Breast epithelium (tissue), 4 donors: ENCODE data around the gene GOLGB1. TPM values are rescaled to one million over a fixed set of nuclear protein-coding genes. Genes with fewer than 3 reads are reported as not detected.

ENCODE experiments used
- DNase-seq, 2 donors: peaks; one replicate each; pipeline ENCODE4 v3.0.0-alpha.2; 2019; ENCODE audit warnings: low spot score in 2 of 2
- H3K27ac ChIP-seq, 2 donors: fragments of 200-600 bp; sonication (generic) in 1 of 2; one replicate each; pipeline ENCODE4 v1.5.1; 2016 to 2019; ENCODE audit warnings: mild to moderate bottlenecking in 1 of 2
- H3K27me3 ChIP-seq, 2 donors: fragments of 200-600 bp; sonication (generic) in 1 of 2; one replicate each; pipeline versions ENCODE4 v1.5.1 to v1.6.0; 2017 to 2019; ENCODE audit warnings: control low read depth in 1 of 2, mild to moderate bottlenecking in 1 of 2
- H3K36me3 ChIP-seq: fragments of 200-600 bp; one replicate; pipeline ENCODE4 v1.5.1; 2019
- H3K4me1 ChIP-seq, 2 donors: fragments of 200-600 bp; sonication (generic); one replicate each; pipeline ENCODE4 v1.5.1; 2016 to 2019; ENCODE audit warnings: control low read depth in 1 of 2
- H3K4me3 ChIP-seq, 3 donors: fragments of 200-600 bp; sonication (generic); 1 replicate in 2 of 3; 2 replicates in 1 of 3; pipeline ENCODE4 v1.5.1; 2016 to 2019; ENCODE audit warnings: mild to moderate bottlenecking in 3 of 3, moderate library complexity in 2 of 3
- H3K9me3 ChIP-seq, 2 donors: fragments of 200-600 bp; sonication (generic) in 1 of 2; one replicate each; pipeline ENCODE4 v1.5.1; 2016 to 2019; ENCODE audit warnings: control low read depth in 1 of 2
- CTCF ChIP-seq, 3 donors: fragments of 450-650 bp; IDR thresholded peaks; one replicate each; pipeline ENCODE4 v1.5.1; 2016 to 2017; ENCODE audit warnings: antibody characterized with exemption in 3 of 3, mild to moderate bottlenecking in 3 of 3, moderate library complexity in 3 of 3
- POLR2A ChIP-seq: fragments of 450-650 bp; IDR thresholded peaks from one replicate; pipeline ENCODE4 v1.6.1; 2016; ENCODE audit warnings: antibody characterized with exemption, mild to moderate bottlenecking, moderate library complexity
- POLR2AphosphoS5 ChIP-seq, 3 donors: sonication (generic); formaldehyde crosslinking; IDR thresholded peaks; one replicate each; pipeline ENCODE4 v1.6.1; 2017; ENCODE audit warnings: antibody characterized with exemption in 3 of 3
- intact Hi-C: fragments of 100-400 bp; cut with DNase I; formaldehyde crosslinking; loops from one replicate; pipeline ENCODE4 v1.15.1; 2023; ENCODE audit warnings: low total_unique reads
- total RNA-seq, 3 donors: library from RNA; depleted of rRNA; stranded (reverse); fragments of >200 nt; gene quantifications; one replicate each; pipeline ENCODE4 v1.1.0, GENCODE V29; 2016

The GOLGB1 gene
- total RNA-seq, 3 donors from 2014 or later = 95.4 to 106 (median 95.4) TPM

GRCh38 chr3:121641127-121641526 lies 108.4 kb downstream of the GOLGB1 start:
- DNase-seq = no peak
- Histone ChIP-seq H3K27ac (no peak overlapping the region), H3K4me3 (no peak overlapping the region), H3K27me3 (no peaks in the 10 kb centered on the region), H3K9me3 (no peaks in the 10 kb centered on the region), H3K36me3 (no peaks in the 10 kb centered on the region), H3K4me1 (no peaks in the 10 kb centered on the region)
- intact Hi-C loops = no loop called here
- no peak for TF ChIP-seq POLR2AphosphoS5 (IDR thresholded peaks at IDR 0.05)
- no peak for TF ChIP-seq POLR2A
- no peak for TF ChIP-seq CTCF (IDR thresholded peaks at IDR 0.05)

DNA sequence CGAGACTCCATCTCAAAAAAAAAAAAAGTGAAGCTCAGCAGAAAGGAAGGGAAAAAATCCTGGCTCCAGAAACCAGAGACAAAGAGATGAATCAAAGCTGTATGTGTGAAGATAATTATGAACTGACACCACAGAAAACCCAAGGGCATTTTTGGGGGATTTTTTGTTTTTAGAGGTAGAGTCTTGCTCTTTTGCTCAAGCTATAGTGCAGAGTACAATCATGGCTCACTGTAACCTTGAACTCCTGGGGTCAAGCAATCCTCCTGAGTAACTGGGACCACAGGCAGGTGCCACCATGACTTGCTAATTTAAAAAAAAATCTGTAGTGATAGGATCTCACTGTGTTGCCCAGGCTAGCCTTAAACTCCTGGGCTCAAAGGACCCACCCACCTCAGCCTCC lies 111.6 kb downstream of the GOLGB1 start:
- H3K27ac ChIP-seq = no peak overlapping the region
- H3K4me3 ChIP-seq = no peak overlapping the region
- no peaks in the 10 kb centered on the region for H3K27me3 ChIP-seq
- no peak for TF ChIP-seq POLR2A
- no peak for TF ChIP-seq CTCF (IDR thresholded peaks at IDR 0.05)
- no peak for TF ChIP-seq POLR2AphosphoS5 (IDR thresholded peaks at IDR 0.05)
- H3K36me3 ChIP-seq = no peaks in the 10 kb centered on the region
- no peaks in the 10 kb centered on the region for H3K4me1 ChIP-seq
- intact Hi-C loops = no loop called here
- no peaks in the 10 kb centered on the region for H3K9me3 ChIP-seq
- no peak for DNase-seq

DNA sequence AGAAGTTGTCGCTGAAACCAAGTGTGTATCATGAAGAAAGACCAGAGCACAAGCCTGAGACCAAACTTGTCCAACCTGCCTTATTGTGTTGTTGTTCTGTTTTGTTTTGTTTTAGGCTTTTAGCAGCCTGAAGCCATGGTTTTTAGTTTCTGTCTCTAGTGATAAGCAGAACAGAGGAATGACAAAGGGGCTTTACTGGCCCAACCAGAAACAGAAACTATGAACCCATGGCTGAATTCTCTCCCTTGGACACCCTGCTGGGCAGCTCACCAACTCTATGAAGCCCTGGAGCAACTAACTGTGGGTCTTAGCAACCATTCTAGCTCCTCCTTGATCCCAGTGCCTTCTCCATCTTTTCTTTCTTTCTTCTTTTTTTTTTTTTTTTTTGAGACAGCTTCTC lies 119.2 kb downstream of the GOLGB1 start:
- Histone ChIP-seq H3K36me3 (no peaks in the 10 kb centered on the region), H3K9me3 (no peaks in the 10 kb centered on the region), H3K27me3 (no peaks in the 10 kb centered on the region), H3K27ac (no peak overlapping the region), H3K4me1 (no peaks in the 10 kb centered on the region), H3K4me3 (no peak overlapping the region)
- DNase-seq = no peak
- intact Hi-C loops = no loop called here
- TF ChIP-seq CTCF (IDR thresholded peaks at IDR 0.05) (no peak), POLR2A (no peak), POLR2AphosphoS5 (IDR thresholded peaks at IDR 0.05) (no peak)

DNA sequence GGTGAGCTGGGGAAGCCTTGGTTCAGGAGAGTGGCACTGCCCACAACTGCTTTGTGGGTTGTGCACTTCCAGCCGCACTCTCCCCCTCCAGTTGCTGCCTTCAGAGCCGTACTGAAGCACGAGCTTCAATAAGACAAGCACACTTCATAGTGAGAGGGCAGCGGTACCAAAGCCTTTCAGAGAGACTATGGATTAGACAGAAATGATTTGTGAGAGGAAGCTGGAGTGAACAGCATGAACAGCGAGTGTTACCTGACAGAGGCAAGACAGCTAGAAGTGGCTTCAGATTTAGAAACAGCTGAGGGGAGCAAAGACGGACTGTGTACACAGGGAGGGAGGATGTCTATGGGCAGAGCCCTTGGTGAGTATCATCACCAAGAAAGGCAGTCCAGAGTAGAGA lies 119.9 kb downstream of the GOLGB1 start:
- DNase-seq = no peak

DNA sequence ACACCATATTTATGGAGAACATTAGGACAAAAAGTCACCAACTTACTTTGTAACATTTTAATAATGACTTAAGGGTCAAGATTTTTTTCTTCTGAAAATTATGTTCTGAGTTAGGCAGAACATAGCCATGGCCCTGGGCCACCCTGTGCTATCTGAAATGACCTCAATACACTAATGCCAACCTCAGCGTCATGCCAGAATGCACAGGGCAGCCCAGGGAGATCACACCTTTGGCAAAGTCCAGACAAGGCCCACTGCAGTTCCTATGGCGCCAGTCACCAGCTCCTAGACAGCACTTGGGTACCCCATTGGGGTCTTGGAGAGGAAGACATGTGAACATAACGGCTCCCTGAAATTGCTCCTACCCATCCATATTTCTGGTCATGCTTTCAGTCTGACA lies 121.9 kb downstream of the GOLGB1 start:
- no peaks in the 10 kb centered on the region for H3K36me3 ChIP-seq
- TF ChIP-seq CTCF (IDR thresholded peaks at IDR 0.05) (no peak), POLR2A (no peak), POLR2AphosphoS5 (IDR thresholded peaks at IDR 0.05) (no peak)
- intact Hi-C loops = loop anchor here (10.0 kb wide), 1 partner anchor 1047 kb away; no protein-coding TSS in a partner anchor
- no peak for DNase-seq
- no peak overlapping the region for H3K4me3 ChIP-seq
- H3K9me3 ChIP-seq = no peaks in the 10 kb centered on the region
- no peaks in the 10 kb centered on the region for H3K27me3 ChIP-seq
- H3K27ac ChIP-seq = no peak overlapping the region
- H3K4me1 ChIP-seq = no peaks in the 10 kb centered on the region

More for the DNA sequence above, 119.9 kb downstream of the GOLGB1 start:
- Histone ChIP-seq H3K27me3 (no peaks in the 10 kb centered on the region), H3K9me3 (no peaks in the 10 kb centered on the region), H3K4me1 (no peaks in the 10 kb centered on the region), H3K27ac (no peak overlapping the region), H3K36me3 (no peaks in the 10 kb centered on the region), H3K4me3 (no peak overlapping the region)
- intact Hi-C loops = loop anchor here (10.0 kb wide), 1 partner anchor 1045 kb away; no protein-coding TSS in a partner anchor
- TF ChIP-seq CTCF (IDR thresholded peaks at IDR 0.05) (no peak), POLR2A (no peak), POLR2AphosphoS5 (IDR thresholded peaks at IDR 0.05) (no peak)
